GM12873 (cell line): ENCODE data around the gene ANKLE1.

Experiments
- TF ChIP-seq, protein P1 (sequence below): IDR thresholded peaks from 2 replicates; pipeline ENCODE4 v1.5.1; 2012; ENCODE audit warnings: low read depth, mild to moderate bottlenecking, moderate library complexity, low read length, control low read depth; ENCODE audit not compliant: insufficient read depth; ENCODE audit errors: missing control alignments

ANKLE1 gene

GRCh38 chr19:17264641-17264979 lies 17.1 kb upstream of the ANKLE1 start, which contains the start of gene USHBP1:
TSS of gene USHBP1 (minus strand) at chr19:17264745. CDS start at chr19:17264299, 446 bp downstream.
- TF ChIP-seq, protein P1, sequence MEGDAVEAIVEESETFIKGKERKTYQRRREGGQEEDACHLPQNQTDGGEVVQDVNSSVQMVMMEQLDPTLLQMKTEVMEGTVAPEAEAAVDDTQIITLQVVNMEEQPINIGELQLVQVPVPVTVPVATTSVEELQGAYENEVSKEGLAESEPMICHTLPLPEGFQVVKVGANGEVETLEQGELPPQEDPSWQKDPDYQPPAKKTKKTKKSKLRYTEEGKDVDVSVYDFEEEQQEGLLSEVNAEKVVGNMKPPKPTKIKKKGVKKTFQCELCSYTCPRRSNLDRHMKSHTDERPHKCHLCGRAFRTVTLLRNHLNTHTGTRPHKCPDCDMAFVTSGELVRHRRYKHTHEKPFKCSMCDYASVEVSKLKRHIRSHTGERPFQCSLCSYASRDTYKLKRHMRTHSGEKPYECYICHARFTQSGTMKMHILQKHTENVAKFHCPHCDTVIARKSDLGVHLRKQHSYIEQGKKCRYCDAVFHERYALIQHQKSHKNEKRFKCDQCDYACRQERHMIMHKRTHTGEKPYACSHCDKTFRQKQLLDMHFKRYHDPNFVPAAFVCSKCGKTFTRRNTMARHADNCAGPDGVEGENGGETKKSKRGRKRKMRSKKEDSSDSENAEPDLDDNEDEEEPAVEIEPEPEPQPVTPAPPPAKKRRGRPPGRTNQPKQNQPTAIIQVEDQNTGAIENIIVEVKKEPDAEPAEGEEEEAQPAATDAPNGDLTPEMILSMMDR: no peak

- TF ChIP-seq, protein P1: no peak
These were observed 15.7 kb upstream of the ANKLE1 start for GRCh38 chr19:17266026-17266425.

GRCh38 chr19:17266589-17266974 lies 15.1 kb upstream of the ANKLE1 start:
- TF ChIP-seq, protein P1: no peak

DNA sequence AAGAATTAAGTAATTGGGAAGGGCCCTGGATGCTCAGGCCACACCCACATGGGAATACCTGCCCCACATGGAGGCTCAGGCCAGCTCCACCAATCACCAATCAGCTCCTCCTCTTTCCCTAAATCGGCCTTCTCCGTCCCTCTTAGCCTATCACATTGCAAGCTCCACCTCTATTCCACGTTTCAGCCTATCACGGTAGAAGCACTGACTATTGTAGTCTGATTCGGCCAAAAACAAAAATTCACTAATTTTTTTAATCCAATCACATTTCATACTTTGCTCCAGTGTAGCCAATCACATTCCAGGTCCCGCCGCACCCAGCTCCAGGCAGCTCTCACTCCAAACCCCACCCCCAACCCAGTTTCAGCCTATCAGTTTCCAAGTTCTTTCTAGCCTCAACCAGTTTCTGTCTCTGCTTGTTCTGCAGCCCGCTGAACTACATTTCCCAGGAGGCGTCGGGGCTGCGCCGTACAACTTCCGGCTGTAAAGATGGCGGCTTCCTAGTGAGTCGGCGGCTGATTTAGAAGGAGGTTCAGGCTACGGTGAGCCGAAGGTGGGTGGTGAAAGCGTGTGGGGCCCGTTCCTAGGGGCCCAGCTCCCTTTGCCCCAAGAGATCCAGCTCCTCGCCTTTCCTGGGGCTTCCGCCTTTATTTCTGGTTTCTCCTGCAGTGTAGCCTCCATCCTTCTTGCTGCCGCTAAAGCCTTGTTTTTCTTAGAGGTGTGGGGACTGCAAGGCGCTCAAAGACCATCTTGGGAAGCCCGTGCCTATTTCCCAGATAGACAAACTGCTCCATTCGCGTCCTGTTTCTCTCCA lies 14.5 kb upstream of the ANKLE1 start, which contains the start of gene BABAM1:
Gene BABAM1, plus strand, starts transcription at position 469 of the 814 bp plus-strand sequence. CDS start 1,364 bp downstream, outside the sequence.
- TF ChIP-seq, protein P1: no peak

- TF ChIP-seq, protein P1: no peak
These were observed 12.9 kb upstream of the ANKLE1 start for GRCh38 chr19:17268754-17269153.

GRCh38 chr19:17275441-17276175 lies 6.1 kb upstream of the ANKLE1 start:
- TF ChIP-seq, protein P1: no peak

DNA sequence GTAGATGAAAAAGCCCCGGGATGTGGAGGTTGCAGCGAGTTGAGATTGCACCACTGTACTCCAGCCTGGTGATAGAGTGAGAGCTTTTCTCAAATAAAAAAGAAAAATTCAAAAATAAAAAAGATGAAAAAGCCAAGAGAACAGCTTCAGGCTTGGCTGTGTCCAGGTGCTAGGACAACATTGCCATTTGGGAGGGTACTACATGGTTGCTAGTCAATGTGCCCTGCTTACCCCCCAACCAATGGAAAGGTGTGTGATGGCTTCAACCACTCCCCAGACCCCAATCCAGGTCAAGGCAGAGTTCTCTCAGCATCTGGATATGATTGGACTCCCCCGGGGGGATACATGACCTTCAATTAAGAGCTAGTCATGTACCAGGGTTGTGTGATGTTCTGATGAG lies 2.3 kb upstream of the ANKLE1 start:
- TF ChIP-seq, protein P1: no peak
